HL-60/S4 treated with phorbol 12-myristate 13-acetate at 8.2 ng/mL for 4 days and 3 days (cell line): Measurements from ENCODE around the gene SDF2.

Source experiments
- in situ Hi-C: fragments of 300-500 bp; cut with MboI; formaldehyde crosslinking; loops from 2 replicates; pipeline ENCODE4 v1.15.0; 2022; ENCODE audit warnings: low sequenced_read_pairs

The SDF2 gene

GRCh38 chr17:28661635-28662526 is at the start of gene SDF2, which contains the start of gene SUPT6H:
TSS of gene SDF2 (minus strand) at chr17:28661906. CDS start at chr17:28661876, 30 bp downstream.
TSS of gene SUPT6H (plus strand) at chr17:28662205. CDS start at chr17:28673402, 11,197 bp downstream.
- in situ Hi-C loops: no loop called here

GRCh38 chr17:28710861-28711722 is 49.4 kb upstream of the SDF2 start:
- in situ Hi-C loops: no loop called here

DNA sequence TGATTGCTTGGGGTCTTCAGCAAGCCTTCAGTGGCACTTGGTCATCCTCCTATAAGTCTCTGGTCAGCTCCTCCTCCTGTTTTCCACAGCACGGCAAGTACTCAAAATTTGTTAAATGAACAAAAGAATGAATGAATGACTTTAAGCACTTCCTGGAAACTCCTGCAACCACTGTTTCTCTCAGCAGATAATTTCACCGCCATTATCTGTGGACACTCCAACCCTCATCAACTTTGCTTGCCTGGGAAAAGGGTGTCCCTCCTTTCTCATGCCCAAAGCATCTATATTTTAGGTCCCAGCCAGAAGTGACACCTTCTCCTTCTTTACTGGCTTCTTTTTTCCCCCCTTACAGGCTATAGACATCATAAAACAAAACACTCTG is 45.6 kb upstream of the SDF2 start:
- in situ Hi-C loops: no loop called here

- in situ Hi-C loops: no loop called here
These were observed 45.0 kb upstream of the SDF2 start for GRCh38 chr17:28706471-28707338.

- in situ Hi-C loops: no loop called here
These were observed 44.1 kb upstream of the SDF2 start for GRCh38 chr17:28705728-28706334.

DNA sequence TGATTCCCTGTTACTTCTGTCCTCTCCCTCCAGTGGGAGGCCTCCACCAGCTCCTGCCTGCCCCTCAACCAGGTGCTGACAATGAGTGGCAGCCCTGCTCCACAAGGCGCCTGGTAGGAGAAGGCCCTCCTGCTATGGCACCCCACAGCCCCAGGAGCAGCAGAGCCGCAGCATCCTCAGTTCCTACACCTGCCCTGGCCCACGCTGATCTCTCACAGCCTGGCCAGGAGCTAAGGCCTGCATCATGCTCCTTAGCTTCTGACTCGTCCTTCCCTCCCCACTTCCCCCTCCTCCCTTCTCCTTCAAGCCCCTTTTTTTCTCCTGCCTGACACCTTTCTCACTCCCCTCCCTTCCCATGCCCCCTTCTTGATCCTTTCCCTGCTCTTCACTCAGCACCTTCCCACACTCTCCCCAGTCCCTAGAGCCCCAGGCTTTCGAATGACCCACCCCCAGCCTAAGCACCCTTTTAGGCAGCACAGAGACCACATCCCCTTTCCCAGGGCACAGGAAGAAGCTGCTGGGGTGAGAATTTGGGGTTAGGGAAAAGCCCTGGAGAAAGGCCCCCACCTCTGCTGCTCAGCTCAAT is 43.5 kb upstream of the SDF2 start:
- in situ Hi-C loops: no loop called here

DNA sequence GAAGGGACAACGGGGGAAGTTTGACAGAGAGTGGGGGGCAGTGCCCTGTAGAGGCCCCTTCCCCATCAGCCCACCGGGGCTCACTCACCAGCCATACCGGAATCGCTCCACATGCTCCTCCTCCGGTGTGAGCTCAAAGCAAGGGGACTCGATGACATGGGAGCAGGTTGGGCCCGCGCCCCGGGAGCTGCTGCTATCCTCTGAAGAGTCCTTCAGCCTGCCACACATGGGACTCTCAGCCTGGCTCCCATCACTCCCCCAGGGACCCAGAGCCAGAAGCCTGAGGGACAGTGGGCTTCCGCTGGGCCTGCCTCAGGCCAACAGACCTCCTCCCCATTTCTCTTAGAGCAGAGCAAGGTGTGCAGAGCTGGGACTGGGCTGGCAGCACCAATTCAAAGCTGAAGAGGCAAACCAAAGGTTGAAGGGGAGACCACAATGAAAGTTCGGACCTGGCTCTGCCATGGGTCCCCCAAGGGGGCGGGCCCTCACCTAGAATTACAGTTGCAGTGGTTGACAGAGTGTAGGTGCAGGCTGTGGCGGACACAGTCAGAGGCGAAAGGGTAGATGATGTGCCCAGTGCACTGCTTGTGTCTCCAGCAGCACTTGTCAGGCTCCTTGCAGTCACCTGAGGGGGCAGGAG is 42.6 kb upstream of the SDF2 start:
- in situ Hi-C loops: no loop called here

- in situ Hi-C loops: no loop called here
These were observed 42.0 kb upstream of the SDF2 start for GRCh38 chr17:28703552-28704218.

DNA sequence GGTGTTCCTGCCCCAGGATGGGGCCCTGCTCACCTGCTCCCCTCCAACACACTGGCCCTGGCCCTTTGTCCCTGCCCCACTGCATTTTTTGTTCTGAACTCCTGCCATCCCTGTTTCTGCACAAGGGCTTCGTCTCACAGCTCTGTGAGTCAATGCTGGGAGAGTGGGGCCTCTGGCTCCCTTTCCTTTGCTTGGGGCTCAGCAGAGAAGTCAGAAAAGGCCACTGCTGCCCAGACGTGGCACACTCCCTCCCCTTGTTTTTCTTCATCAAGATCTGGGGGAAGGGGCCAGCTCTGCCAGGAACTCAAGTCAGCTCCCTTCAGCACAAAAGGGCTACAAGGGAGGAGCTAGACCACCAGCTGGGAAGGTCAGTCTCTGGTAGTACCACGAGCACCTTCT is 41.0 kb upstream of the SDF2 start:
- in situ Hi-C loops: no loop called here

- in situ Hi-C loops: no loop called here
These were observed 40.5 kb upstream of the SDF2 start for GRCh38 chr17:28702026-28702751.

- in situ Hi-C loops: no loop called here
These were observed 39.3 kb upstream of the SDF2 start for GRCh38 chr17:28700830-28701492.

- in situ Hi-C loops: no loop called here
These were observed 38.6 kb upstream of the SDF2 start for GRCh38 chr17:28700278-28700677.

- in situ Hi-C loops: no loop called here
These were observed 36.7 kb upstream of the SDF2 start for GRCh38 chr17:28698253-28698941.

DNA sequence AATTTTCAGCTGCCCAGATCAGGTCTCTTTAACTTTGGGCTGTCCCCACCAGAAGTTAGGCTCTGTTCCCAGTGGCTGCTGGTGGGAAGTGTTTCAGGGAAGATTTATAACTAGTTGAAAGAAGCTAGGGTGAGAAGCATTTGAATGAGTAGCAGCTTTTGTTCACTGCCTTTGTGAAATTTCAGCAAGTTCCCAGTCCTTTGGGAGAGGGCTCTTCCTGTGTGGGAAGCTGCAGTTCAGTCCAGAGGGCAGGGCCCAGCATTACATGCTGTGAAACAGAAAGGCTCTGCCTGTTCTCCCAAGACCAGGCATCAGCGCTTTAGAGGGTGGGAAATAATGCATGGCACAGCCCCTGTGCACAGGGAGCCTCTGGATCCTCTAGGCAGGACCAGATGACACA is 32.2 kb upstream of the SDF2 start:
- in situ Hi-C loops: no loop called here

DNA sequence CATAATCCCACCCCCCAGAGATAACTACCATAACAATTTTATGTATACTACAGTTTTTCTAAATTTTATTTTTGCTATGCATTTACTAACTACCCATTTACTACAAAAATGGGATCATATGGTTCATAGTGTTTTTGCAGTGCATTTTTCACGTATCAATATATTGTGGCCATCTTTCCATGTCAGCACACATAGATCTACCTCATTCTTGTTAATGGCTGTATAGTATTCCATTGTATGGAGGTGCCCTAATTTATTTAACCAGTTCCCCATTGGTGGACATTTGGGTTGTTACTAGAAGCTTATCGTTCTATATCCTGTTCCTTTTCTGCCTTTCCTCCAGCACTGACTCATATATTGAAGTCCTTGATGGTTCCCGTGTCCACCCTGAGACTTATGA is 27.3 kb upstream of the SDF2 start:
- in situ Hi-C loops: loop anchor here (5.0 kb wide), 1 partner anchor 57 kb away; no protein-coding TSS in a partner anchor

DNA sequence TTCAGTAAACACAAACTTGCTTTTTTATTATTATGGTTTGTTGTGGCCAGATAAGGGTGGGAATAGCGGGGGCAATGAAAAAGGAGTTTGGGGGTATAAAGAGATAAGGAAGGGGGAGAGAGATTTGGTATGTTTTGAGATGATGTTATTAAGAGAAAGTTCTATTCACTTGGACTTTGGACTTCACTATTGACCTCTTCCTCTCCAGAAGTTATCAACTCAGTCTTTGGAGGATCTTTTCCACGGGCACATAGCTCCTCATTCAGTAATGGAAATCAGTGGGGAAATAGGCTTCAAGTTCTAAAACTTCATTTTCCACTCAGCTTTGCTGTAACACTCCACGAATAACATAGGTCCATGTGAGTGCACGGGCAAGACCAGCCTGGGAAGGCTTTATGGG is 26.8 kb upstream of the SDF2 start:
- in situ Hi-C loops: loop anchor here (5.0 kb wide), 1 partner anchor 56 kb away; no protein-coding TSS in a partner anchor

DNA sequence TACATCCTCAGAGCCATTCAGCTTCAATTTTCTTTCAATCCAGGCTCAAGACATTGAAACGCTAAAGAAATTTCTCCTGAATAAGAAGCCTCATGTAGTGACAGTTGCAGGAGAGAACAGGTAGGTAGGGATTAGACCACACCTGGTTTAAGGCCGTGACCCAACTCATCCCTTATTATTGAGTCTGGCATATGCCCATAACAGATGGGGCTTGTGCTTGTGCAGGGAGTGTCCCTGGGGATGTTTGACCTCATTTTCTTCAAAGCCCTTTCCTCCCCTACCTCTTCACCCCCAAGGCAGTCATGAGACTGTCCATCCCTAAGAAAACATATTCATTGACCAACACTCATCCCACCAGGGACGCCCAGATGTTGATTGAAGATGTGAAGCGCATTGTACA is 24.6 kb upstream of the SDF2 start:
- in situ Hi-C loops: loop anchor here (5.0 kb wide), 1 partner anchor 54 kb away; no protein-coding TSS in a partner anchor
